ENCODE results near the gene DNAJB13.

The DNAJB13 gene

GRCh38 chr11:73946798-73947458 lies 3.9 kb upstream of the DNAJB13 start:
- H3K4me1 ChIP-seq (ENCODE audit: control insufficient read depth, low read length) = no peaks in the 10 kb centered on the region

GRCh38 chr11:73949246-73949645 lies 1.6 kb upstream of the DNAJB13 start:
- no peaks in the 10 kb centered on the region for H4K20me1 ChIP-seq (ENCODE audit: control insufficient read depth, insufficient read depth, low read depth, low read length)
- no peaks in the 10 kb centered on the region for H3K9me3 ChIP-seq (ENCODE audit: control insufficient read depth, insufficient read depth, low read length)

More at GRCh38 chr11:73946798-73947458, 3.9 kb upstream of the DNAJB13 start:
- Histone ChIP-seq H4K20me1 (ENCODE audit: control insufficient read depth, insufficient read depth, low read depth, low read length) (no peaks in the 10 kb centered on the region), H3K36me3 (ENCODE audit: control insufficient read depth, low read length) (no peaks in the 10 kb centered on the region), H3K27ac (ENCODE audit: low read depth, low read length) (no peak overlapping the region), H3K9me2 (replicated peaks; ENCODE audit: control insufficient read depth, low read length) (no peaks in the 10 kb centered on the region), H3K4me3 (ENCODE audit: low read length) (no peak overlapping the region), H3K27me3 (ENCODE audit: control insufficient read depth, low read length) (no peaks in the 10 kb centered on the region), H3K79me2 (ENCODE audit: control insufficient read depth, low read length) (no peaks in the 10 kb centered on the region), H3K9me3 (ENCODE audit: control insufficient read depth, insufficient read depth, low read length) (peaks cover 2% of the 10 kb centered on the region; the same call in 1 of the 2 replicates), H3F3A (ENCODE audit: control insufficient read depth, insufficient read depth) (no peaks in the 10 kb centered on the region), H3K4me2 (ENCODE audit: low read length) (no peak overlapping the region)
- TF ChIP-seq EZH2phosphoT487 (IDR thresholded peaks at IDR 0.05; ENCODE audit: borderline replicate concordance, low read length) (no peak), CTCF (IDR thresholded peaks at IDR 0.05; ENCODE audit: low read depth, low read length, poor library complexity, severe bottlenecking) (no peak)

GRCh38 chr11:73949912-73950311 lies 914 bp upstream of the DNAJB13 start:
- Histone ChIP-seq H3K27me3 (ENCODE audit: control insufficient read depth, low read length) (no peaks in the 10 kb centered on the region), H4K20me1 (ENCODE audit: control insufficient read depth, insufficient read depth, low read depth, low read length) (no peaks in the 10 kb centered on the region), H3K9me3 (ENCODE audit: control insufficient read depth, insufficient read depth, low read length) (no peaks in the 10 kb centered on the region), H3K9me2 (replicated peaks; ENCODE audit: control insufficient read depth, low read length) (no peaks in the 10 kb centered on the region), H3K4me2 (ENCODE audit: low read length) (no peak overlapping the region), H3K4me1 (ENCODE audit: control insufficient read depth, low read length) (no peaks in the 10 kb centered on the region), H3K79me2 (ENCODE audit: control insufficient read depth, low read length) (no peaks in the 10 kb centered on the region), H3K27ac (ENCODE audit: low read depth, low read length) (no peak overlapping the region), H3F3A (ENCODE audit: control insufficient read depth, insufficient read depth) (no peaks in the 10 kb centered on the region), H3K4me3 (ENCODE audit: low read length) (no peak overlapping the region), H3K36me3 (ENCODE audit: control insufficient read depth, low read length) (no peaks in the 10 kb centered on the region)
- TF ChIP-seq CTCF (IDR thresholded peaks at IDR 0.05; ENCODE audit: low read depth, low read length, poor library complexity, severe bottlenecking) (no peak), EZH2phosphoT487 (IDR thresholded peaks at IDR 0.05; ENCODE audit: borderline replicate concordance, low read length) (no peak)

More at GRCh38 chr11:73949246-73949645, 1.6 kb upstream of the DNAJB13 start:
- Histone ChIP-seq H3K9me2 (replicated peaks; ENCODE audit: control insufficient read depth, low read length) (no peaks in the 10 kb centered on the region), H3F3A (ENCODE audit: control insufficient read depth, insufficient read depth) (no peaks in the 10 kb centered on the region), H3K4me2 (ENCODE audit: low read length) (no peak overlapping the region), H3K27ac (ENCODE audit: low read depth, low read length) (no peak overlapping the region), H3K4me3 (ENCODE audit: low read length) (no peak overlapping the region), H3K36me3 (ENCODE audit: control insufficient read depth, low read length) (no peaks in the 10 kb centered on the region), H3K79me2 (ENCODE audit: control insufficient read depth, low read length) (no peaks in the 10 kb centered on the region), H3K27me3 (ENCODE audit: control insufficient read depth, low read length) (no peaks in the 10 kb centered on the region), H3K4me1 (ENCODE audit: control insufficient read depth, low read length) (no peaks in the 10 kb centered on the region)
- TF ChIP-seq CTCF (IDR thresholded peaks at IDR 0.05; ENCODE audit: low read depth, low read length, poor library complexity, severe bottlenecking) (no peak), EZH2phosphoT487 (IDR thresholded peaks at IDR 0.05; ENCODE audit: borderline replicate concordance, low read length) (no peak)

Measured in DOHH2 (cell line).